ENCODE data around the gene IGF1R. TPM values are rescaled to one million over a fixed set of nuclear protein-coding genes. Genes with fewer than 3 reads are reported as not detected.
A peak's percentile ranks its signal among the peaks of the same experiment; 100 is the strongest.

The IGF1R gene
- total and polyA plus RNA-seq, 2 of the 8 experiments (the other 6 are each of a cell fraction or from before 2014, with no cell fraction given): 32.9 to 109 TPM

DNA sequence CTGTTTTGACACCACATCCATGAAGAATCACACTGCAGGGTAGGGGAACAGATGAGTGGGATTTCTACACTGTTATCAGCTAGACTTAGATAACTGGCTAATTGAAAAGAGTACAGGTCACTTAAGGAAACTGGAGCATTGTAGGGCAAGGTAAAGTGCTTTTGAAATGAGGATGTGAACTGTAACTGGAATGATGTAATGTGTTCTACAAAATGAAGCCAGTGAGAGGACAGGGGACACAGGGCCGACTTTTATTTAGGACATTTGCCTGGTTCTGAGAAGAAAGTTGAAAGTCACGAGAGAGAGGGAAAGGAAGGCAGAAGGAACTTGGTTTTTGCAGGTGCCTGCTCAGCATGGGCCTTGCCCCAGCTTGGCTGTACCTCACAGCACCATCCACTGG is 50.5 kb downstream of the IGF1R start:
- H3K14ac ChIP-seq (ENCODE audit: insufficient read length): no peak overlapping the region
- 80% methylated on average over 2 of the region's 2 CpGs; no CpG with 5 or more reads in 1 of the 2 experiments for WGBS, 2 experiments (ENCODE audit: extremely low coverage in 1 of 2, insufficient coverage in 1 of 2, insufficient read length in 1 of 2, insufficient replicate concordance in 2 of 2, low coverage in 1 of 2, low lambda C conversion rate in 2 of 2, missing lambda C conversion rate in 1 of 2)
- peaks cover 2 to 26% (median 25%) of the 10 kb centered on the region in 4 experiments for H3K4me1 ChIP-seq (replicated peaks in 1 of 4; ENCODE audit: control insufficient read depth in 3 of 4, insufficient read depth in 4 of 4, low read length in 3 of 4)
- H4K5ac ChIP-seq (ENCODE audit: insufficient read length, low read depth, low read length): no peak overlapping the region
- no peak overlapping the region for H2BK5ac ChIP-seq (ENCODE audit: low read depth, low read length)
- H3K9ac ChIP-seq (replicated peaks in 1 of 4; ENCODE audit: extremely low read depth in 1 of 4, low read depth in 3 of 4, low read length in 3 of 4): no peak overlapping the region
- H3K79me2 ChIP-seq (ENCODE audit: control insufficient read depth in 1 of 2, insufficient read depth in 2 of 2, low read length in 2 of 2): peaks cover 33 to 97% of the 10 kb centered on the region in 2 experiments
- no peaks in the 10 kb centered on the region for H3K9me3 ChIP-seq (ENCODE audit: insufficient read depth in 2 of 2, low read depth in 1 of 2, low read length in 1 of 2)
- H2BK20ac ChIP-seq (ENCODE audit: low read length): no peak overlapping the region
- no peak overlapping the region for H2AFZ ChIP-seq (ENCODE audit: low read length)
- H2BK12ac ChIP-seq (ENCODE audit: low read depth, low read length): no peak overlapping the region
- ChIA-PET POLR2A (ENCODE audit: partially characterized antibody) (interaction anchor here (1.2 to 1.4 kb wide), 2 partner anchors 14 to 27 kb away, joined by 3 read pairs; no protein-coding TSS in a partner anchor), CTCF (ENCODE audit: partially characterized antibody) (interaction anchor here (0.8 to 0.9 kb wide), 2 partner anchors 8 to 152 kb away, joined by 3 read pairs; no protein-coding TSS in a partner anchor)
- H3K23ac ChIP-seq (ENCODE audit: insufficient read length): no peak overlapping the region
- H2BK15ac ChIP-seq (ENCODE audit: low read length): no peak overlapping the region
- no peaks in the 10 kb centered on the region for H3K27me3 ChIP-seq (replicated peaks in 1 of 4; ENCODE audit: control insufficient read depth in 3 of 4, extremely low read depth in 1 of 4, insufficient read depth in 3 of 4, low read length in 3 of 4)
- H3K36me3 ChIP-seq (ENCODE audit: control insufficient read depth in 2 of 4, insufficient read depth in 4 of 4, low read length in 3 of 4): no peaks in the 10 kb centered on the region
- no peak overlapping the region for H3K18ac ChIP-seq (ENCODE audit: extremely low read depth, low read length)
- no peak overlapping the region for H2AK5ac ChIP-seq (ENCODE audit: low read depth, low read length)
- H3K4ac ChIP-seq (replicated peaks; ENCODE audit: insufficient read length, low read depth, low read length): no peak overlapping the region
- no peak overlapping the region for H3K27ac ChIP-seq (ENCODE audit: low read depth, low read length)
- no peak overlapping the region for H4K8ac ChIP-seq (ENCODE audit: extremely low read depth, insufficient read depth, low read length)
- peak overlapping the region; percentile 8 to 40; a peak in 1 of 4 replicates for H3K4me2 ChIP-seq (ENCODE audit: insufficient read depth in 1 of 2, low read depth in 2 of 2, low read length in 2 of 2)
- peaks cover 33% of the 10 kb centered on the region for H3K79me1 ChIP-seq (ENCODE audit: low read depth, low read length)
- FAIRE-seq (no peak), DNase-seq (ENCODE audit: low read depth in 1 of 2, low spot score in 2 of 2) (no peak)
- no peak overlapping the region for H3K56ac ChIP-seq (replicated peaks; ENCODE audit: insufficient read length, low read depth, low read length)
- peaks cover 38% of the 10 kb centered on the region in 2 experiments for H4K20me1 ChIP-seq (replicated peaks in 1 of 2; ENCODE audit: control insufficient read depth in 1 of 2, insufficient read depth in 2 of 2, low read length in 2 of 2)
- H3K23me2 ChIP-seq (ENCODE audit: low read depth, low read length): no peaks in the 10 kb centered on the region
- H2BK120ac ChIP-seq (replicated peaks; ENCODE audit: low read depth, low read length): no peak overlapping the region
- no peak overlapping the region for H3K4me3 ChIP-seq (ENCODE audit: extremely low read depth in 1 of 4, insufficient read depth in 2 of 4, low read depth in 3 of 4, low read length in 4 of 4)
- TF ChIP-seq RNF2 (IDR thresholded peaks at IDR 0.05; ENCODE audit: borderline replicate concordance, low read depth, low read length, missing control alignments, poor library complexity, severe bottlenecking): no peak
- TF ChIP-seq SP1 (IDR thresholded peaks at IDR 0.05; ENCODE audit: low read depth, low read length): no peak
- TF ChIP-seq NANOG (IDR thresholded peaks at IDR 0.05; ENCODE audit: insufficient read depth, low read depth, low read length, poor library complexity, severe bottlenecking): no peak
- TF ChIP-seq POLR2A (IDR thresholded peaks at IDR 0.05; ENCODE audit: control extremely low read depth in 1 of 2, low read depth in 2 of 2, low read length in 2 of 2): no peak
- TF ChIP-seq TAF7 (optimal IDR thresholded peaks at IDR 0.05; ENCODE audit: borderline replicate concordance, low read depth, low read length): no peak
- TF ChIP-seq BRCA1 (IDR thresholded peaks at IDR 0.05; ENCODE audit: low read depth, low read length): no peak
- no peak for TF ChIP-seq TBP (IDR thresholded peaks at IDR 0.05; ENCODE audit: low read depth, low read length)
- no peak for TF ChIP-seq CTBP2 (IDR thresholded peaks at IDR 0.05; ENCODE audit: borderline replicate concordance, insufficient read depth, insufficient read length, low read length)
- no peak for TF ChIP-seq SIX5 (IDR thresholded peaks at IDR 0.05; ENCODE audit: low read depth, low read length)
- no peak for TF ChIP-seq ZNF274 (IDR thresholded peaks at IDR 0.05; ENCODE audit: borderline replicate concordance, extremely low read depth, low read length)
- TF ChIP-seq POU5F1 (IDR thresholded peaks at IDR 0.05; ENCODE audit: low read depth, low read length): no peak
- TF ChIP-seq CHD1 (IDR thresholded peaks at IDR 0.05; ENCODE audit: low read depth, low read length): no peak
- no peak for TF ChIP-seq SUZ12 (IDR thresholded peaks at IDR 0.05; ENCODE audit: low read length)
- TF ChIP-seq GABPA (IDR thresholded peaks at IDR 0.05; ENCODE audit: borderline replicate concordance, insufficient read depth, low read length): no peak
- H4K91ac ChIP-seq (replicated peaks; ENCODE audit: insufficient read length, low read length): no peak overlapping the region
